Measurements from ENCODE around the gene OR6S1. TPM values are rescaled to one million over a fixed set of nuclear protein-coding genes. Genes with fewer than 3 reads are reported as not detected.
A peak's percentile ranks its signal among the peaks of the same experiment; 100 is the strongest.

OR6S1 gene
- total and polyA plus RNA-seq, 2 of the 8 experiments (the other 6 are each of a cell fraction or from before 2014, with no cell fraction given) = not detected

- TF ChIP-seq CTCF (IDR thresholded peaks at IDR 0.05; ENCODE audit: control extremely low read depth in 1 of 3, insufficient read depth in 1 of 3, low read depth in 1 of 3, low read length in 3 of 3) (peak; percentile 28 to 99 (median 80)), TEAD4 (IDR thresholded peaks at IDR 0.05; ENCODE audit: low read depth, low read length) (0 out of 2 replicates have a peak, but pooled peaks have one; percentile 21), ATF2 (IDR thresholded peaks at IDR 0.05; ENCODE audit: low read length) (no peak), SIX5 (IDR thresholded peaks at IDR 0.05; ENCODE audit: low read depth, low read length) (no peak), POU5F1 (IDR thresholded peaks at IDR 0.05; ENCODE audit: low read depth, low read length) (peak; percentile 67; the same call in 1 of the 2 replicates), CTBP2 (IDR thresholded peaks at IDR 0.05; ENCODE audit: borderline replicate concordance, insufficient read depth, insufficient read length, low read length) (no peak), HDAC6 (IDR thresholded peaks at IDR 0.05; ENCODE audit: low read depth, low read length) (no peak), ASH2L (IDR thresholded peaks at IDR 0.05; ENCODE audit: low read length) (peak; percentile 100), RAD21 (IDR thresholded peaks at IDR 0.05 in 1 of 2, conservative IDR thresholded peaks at IDR 0.05 in 1 of 2; ENCODE audit: low read depth in 2 of 2, low read length in 2 of 2) (peak; percentile 89 to 90), TBP (IDR thresholded peaks at IDR 0.05; ENCODE audit: low read depth, low read length) (peak; percentile 99), SIRT6 (IDR thresholded peaks at IDR 0.05; ENCODE audit: low read length) (no peak), CREB1 (IDR thresholded peaks at IDR 0.05) (peak; percentile 39; the same call in 1 of the 2 replicates), RBBP5 (IDR thresholded peaks at IDR 0.05; ENCODE audit: borderline replicate concordance, low read depth, low read length) (peak; percentile 100), SP4 (IDR thresholded peaks at IDR 0.05; ENCODE audit: low read length) (no peak), SIN3A (conservative IDR thresholded peaks at IDR 0.05 in 1 of 2, IDR thresholded peaks at IDR 0.05 in 1 of 2; ENCODE audit: low read depth in 1 of 2, low read length in 2 of 2) (no peak; a peak in 1 of 4 replicates)
Observed at GRCh38 chr14:20609215-20610001, 32.1 kb downstream of the OR6S1 start (continued).
